Subcutaneous preadipocyte (primary cell): ENCODE data around the gene OR1A1. TPM values are rescaled to one million over a fixed set of nuclear protein-coding genes. Genes with fewer than 3 reads are reported as not detected.

Experiments
- total RNA-seq: library from RNA; depleted of rRNA; stranded (reverse); fragments of >200 nt; gene quantifications from 2 replicates; pipeline ENCODE4 v1.2.3, GENCODE V29; 2012

The OR1A1 gene
- not detected in 2 replicates for total RNA-seq

GRCh38 chr17:3207367-3207766 lies at the start of gene OR1A1:
TSS of gene OR1A1 (plus strand) at chr17:3207667. CDS start at chr17:3215621, 7,954 bp downstream.

GRCh38 chr17:3197219-3197618 lies 10.2 kb upstream of the OR1A1 start, which contains the start of gene OR1A2:
TSS of gene OR1A2 (plus strand) at chr17:3197519. CDS start at chr17:3197519, 0 bp downstream.

Other genes with a start within 250 kb of the OR1A1 start
- gene OR1D5, start 144.1 kb upstream of the OR1A1 start, total RNA-seq: not detected in 2 replicates
- gene OR1D2, start 103.2 kb upstream of the OR1A1 start, total RNA-seq: not detected in 2 replicates
- not detected in 2 replicates for gene OR1G1, start 80.1 kb upstream of the OR1A1 start, total RNA-seq
- gene OR1A2, start 10.1 kb upstream of the OR1A1 start, total RNA-seq: not detected in 2 replicates
- gene OR3A1, start 90.7 kb downstream of the OR1A1 start, total RNA-seq: under 0.01 and 0.20 TPM in 2 replicates
- gene OR3A2, start 178.6 kb downstream of the OR1A1 start, total RNA-seq: 0.73 and 0.98 TPM in 2 replicates
- not detected in 2 replicates for gene OR1E1, start 190.7 kb downstream of the OR1A1 start, total RNA-seq
- gene OR3A3, start 203.7 kb downstream of the OR1A1 start, total RNA-seq: not detected in 2 replicates
- gene OR1E2, start 226.2 kb downstream of the OR1A1 start, total RNA-seq: not detected in 2 replicates